IPS-NIHi7 (cell line): Measurements from ENCODE around the gene HAL.

ENCODE experiments used
- DNase-seq: peaks from one replicate; pipeline ENCODE4 v3.0.0; 2012; ENCODE audit warnings: mixed read lengths; ENCODE audit errors: extremely low spot score

Gene HAL, protein sequence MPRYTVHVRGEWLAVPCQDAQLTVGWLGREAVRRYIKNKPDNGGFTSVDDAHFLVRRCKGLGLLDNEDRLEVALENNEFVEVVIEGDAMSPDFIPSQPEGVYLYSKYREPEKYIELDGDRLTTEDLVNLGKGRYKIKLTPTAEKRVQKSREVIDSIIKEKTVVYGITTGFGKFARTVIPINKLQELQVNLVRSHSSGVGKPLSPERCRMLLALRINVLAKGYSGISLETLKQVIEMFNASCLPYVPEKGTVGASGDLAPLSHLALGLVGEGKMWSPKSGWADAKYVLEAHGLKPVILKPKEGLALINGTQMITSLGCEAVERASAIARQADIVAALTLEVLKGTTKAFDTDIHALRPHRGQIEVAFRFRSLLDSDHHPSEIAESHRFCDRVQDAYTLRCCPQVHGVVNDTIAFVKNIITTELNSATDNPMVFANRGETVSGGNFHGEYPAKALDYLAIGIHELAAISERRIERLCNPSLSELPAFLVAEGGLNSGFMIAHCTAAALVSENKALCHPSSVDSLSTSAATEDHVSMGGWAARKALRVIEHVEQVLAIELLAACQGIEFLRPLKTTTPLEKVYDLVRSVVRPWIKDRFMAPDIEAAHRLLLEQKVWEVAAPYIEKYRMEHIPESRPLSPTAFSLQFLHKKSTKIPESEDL

DNA sequence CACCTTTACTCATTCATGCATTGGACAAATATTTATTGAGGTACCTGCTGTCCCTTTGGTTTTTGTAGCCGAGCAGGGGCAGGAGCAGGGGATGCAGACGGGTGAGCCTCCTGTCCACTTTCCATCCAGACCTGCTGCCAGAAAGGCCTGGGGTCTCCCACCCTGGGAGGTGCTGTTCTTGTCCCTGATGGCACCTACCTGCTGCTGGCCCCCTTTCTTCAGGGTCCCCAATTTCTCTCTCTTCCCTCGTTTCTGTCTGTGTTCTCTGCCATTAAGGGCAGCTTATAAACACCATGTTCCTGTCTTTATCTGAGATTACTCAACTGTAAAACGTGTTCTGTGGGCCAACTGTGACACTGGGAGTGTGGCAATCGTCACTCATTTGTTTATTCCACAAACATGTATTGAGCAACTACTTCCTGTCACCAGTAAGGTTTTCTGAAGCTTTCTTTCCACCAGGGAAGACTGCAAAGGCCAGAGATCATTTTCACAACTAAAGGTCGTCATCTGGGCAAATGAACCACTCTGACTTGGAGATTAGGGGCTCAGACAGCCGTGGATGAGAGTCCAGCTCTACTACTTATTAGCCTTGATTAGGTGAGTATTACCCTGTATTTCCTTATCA is at the start of gene HAL:
Gene HAL (minus strand): TSS at position 311 of the 625 bp plus-strand sequence. CDS start 434 bp downstream, outside the sequence.
- no peak for DNase-seq

DNA sequence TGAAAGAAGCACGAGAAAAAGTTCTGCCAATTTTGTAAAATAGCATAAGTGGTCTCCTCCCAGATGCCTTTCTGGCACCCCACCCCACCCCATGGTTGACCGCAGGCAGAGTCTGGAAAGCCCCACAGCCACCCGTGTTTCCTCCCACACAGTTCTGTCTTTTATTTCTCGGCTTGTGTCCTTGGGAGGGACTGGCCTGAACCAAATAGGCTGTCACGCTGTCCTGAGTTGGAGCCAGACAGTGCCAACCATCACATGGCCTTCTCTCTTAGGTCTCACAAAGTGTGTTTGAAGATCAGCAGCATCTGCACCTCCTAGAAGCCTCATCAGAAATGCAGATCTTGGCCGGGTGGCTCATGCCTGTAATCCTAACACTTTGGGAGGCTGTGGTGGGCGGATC is 49.4 kb upstream of the HAL start:
- no peak for DNase-seq

DNA sequence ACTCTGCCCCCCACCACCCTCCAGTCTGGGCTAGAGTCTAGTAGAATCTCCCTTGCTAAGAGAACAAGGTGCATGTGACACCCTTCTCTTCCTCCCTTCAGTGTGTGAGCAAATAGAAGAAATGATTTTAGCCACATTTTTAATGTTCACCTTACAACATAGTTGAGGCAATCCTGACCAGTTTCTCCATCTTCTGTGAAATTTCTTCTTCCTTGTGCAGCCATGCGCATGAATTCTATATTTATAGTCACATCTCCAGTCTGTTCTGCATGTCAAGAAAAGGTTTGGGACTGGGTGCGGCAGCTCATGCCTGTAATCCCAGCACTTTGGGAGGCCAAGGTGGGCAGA is 48.8 kb upstream of the HAL start:
- no peak for DNase-seq

DNA sequence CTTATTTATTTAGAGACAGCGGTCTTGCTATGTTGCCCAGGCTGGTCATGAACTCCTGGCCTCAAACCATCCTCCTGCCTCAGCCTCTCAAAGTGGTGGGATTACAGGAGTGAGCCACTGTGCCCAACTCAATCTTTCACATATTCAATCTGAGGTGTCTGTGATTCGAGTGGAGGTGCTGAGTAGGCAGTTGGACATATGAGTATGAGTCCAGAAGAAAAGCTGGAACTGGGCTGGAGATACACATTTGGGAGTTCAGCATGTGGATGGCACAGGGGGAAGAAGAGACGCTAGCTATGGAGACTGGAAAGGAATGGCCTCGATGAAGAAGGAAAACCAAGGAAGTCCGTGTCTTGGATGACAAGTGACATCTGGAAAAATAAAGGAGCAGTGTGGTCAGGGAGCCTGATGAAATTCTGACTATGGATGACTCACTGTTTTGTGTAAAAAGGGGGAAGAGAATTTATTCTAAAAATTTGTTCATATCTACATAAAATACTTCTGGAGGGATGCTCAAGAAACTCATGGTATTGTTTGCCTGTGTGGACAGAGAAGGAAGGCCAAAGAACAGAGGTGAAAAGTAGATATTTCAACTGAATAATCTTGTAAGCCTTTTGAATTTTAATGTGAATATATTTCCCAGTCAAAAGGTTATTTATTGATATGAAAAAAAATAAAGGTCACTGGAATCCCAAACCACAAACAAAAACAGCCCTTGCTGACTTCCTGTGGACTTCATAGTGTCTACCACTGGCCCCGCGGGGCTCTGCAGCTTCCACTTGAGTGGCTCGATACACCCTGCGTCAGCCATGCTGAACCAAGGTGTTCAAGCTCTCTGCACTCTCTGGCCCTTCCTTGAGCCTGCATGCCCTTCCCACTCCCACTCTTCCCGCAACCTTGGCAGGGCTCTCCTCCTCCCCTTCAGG is 48.1 kb upstream of the HAL start:
- DNase-seq, result no peak

DNA sequence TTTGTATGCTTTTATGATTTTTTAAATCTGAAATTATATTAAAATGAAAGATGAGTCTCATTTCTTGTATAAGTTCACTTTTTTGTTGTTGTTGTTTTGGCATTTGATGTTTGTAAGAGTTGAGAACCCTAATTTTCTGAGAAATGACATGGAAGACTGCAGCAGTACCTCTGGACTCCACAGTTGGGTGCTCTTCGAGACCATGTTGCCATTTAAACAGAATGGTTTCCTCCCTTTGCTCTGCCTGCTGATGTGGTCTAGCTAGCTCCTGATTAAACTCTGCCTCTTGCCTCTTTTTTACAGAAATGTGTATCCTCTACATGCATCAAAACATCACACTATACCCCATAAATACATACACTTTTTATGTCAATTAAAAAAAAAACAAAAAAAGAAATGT is 45.0 kb upstream of the HAL start:
- no peak for DNase-seq

DNA sequence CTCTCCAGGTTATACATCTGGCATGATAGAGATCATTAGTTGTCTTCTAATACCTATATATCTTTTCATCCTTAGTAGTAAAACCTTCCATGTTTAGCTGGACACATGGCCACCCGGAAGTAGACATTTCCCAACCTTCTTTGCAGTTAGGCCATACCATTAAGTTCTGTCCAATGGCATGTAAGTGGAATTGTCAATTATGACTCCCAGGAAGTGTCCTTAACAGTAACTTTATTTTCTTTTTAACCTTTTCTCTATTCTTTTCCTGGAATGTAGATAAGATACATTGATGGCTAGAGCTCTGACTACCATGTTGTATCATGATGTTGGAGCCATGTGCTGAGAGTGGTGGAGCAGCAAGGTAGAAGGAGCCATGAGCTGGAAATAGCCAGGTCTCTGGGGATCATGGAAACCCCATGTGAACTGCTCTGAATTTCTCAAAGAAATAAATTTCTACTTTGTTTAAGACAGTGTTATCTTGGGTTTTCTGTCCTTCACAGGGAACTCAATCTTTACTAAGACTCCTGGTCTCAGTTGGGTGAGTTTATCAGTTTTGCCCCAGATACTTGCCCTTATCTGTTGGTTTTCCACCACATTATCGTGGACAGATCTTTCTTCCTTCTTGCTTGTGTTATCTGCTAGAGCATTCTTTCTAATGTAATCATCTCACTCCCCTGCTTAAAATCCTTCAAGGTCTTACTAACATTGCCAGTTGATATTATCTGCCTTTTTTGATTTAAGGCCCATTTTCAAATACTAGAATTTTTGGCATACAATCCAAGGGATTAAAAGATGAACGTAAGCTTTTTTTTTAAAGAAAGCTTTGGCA is 44.4 kb upstream of the HAL start:
- no peak for DNase-seq

DNA sequence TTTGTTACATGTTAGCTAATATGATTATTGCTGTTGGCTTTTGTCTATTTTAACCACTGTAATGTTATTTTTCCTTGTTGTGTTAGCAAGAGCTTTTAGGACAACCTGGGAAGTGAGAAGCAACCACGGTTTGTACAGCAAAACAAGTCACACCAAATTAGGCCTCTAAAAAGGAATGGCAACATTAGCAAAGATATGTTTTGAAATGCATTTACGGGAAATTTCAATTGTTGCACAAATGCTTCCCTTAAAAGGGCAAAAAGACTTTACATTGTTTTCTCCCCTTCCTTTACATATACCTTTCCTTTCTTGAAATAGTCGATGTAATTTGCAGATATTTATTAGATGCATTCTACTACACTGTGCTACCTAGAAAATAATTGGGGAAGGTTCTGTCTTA is 43.4 kb upstream of the HAL start:
- DNase-seq, result no peak

DNA sequence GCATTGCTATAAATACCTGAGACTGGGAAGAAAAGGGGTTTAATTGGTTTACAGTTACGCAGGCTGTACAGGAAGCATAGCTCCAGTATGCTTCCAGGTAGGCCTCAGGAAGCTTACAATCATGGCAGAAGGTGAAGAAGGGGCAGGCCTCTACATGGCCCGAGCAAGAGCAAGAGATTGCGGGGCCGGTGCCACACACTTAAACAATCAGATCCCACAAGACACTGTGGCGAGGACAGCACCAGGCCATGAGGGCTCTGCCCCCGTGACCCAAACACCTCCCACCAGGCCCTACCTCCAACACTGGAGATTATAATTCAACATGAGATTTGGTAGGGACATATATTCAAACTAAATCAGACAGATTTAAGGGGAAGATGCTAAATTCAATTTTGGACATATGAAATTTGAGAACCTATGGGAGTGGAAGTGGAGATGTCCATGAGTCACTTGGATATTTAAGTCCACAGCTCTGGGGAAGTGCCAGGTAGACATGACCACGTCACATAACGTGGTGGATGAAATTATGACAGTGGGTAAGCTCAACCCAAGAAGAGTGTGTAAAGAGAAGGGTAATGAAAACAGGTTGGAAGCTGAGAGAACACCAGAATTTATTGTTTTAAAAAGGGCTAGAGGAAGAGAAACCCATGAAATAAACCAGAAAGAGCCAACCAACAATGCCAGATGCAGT is 40.8 kb upstream of the HAL start:
- no peak for DNase-seq

DNA sequence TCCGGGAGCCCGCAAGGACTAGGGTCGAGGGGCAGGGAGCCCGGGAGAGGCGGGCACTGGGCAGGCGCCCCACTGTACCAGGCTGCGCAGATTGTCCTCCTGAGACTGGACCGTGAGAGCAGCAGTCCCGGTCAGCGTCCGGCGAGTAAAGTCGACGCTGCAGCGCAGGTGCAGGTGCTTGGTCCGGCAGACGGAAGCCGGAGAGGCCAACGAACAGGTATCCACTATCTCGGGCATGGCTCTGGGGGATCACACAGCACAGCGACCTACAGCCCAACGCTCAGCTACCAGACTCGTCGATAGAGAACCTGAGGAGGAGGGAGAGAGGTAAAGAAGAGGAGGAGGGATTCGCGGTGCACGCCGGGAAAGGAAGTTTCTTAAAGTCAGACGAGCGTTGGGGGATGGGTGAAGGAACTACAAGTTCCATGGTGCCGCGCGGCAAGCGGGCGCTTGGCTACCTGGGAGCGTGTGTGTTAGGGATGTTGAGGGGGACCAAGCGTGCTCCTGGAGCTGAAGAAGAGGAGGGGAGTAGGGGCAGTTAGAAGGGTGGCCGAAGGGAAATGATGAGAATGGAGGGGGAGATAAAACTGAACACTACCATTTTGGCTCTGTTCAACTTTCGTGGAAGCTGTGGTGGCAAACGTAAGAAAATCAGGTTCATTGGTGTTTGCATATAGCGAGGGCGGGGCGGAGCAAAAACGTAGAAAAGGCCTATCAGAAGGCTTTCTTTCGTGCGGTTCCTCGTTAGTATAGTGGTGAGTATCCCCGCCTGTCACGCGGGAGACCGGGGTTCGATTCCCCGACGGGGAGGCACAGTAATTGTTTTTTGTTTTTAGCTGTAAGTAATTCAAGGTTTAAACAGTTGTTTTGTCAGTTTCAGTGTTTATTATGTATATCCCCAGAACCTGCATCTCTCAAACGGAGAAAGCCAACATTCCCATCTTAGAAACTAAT is 39.4 kb upstream of the HAL start, which contains the start of gene LTA4H:
Gene LTA4H (minus strand): TSS at position 305 of the 954 bp plus-strand sequence. CDS start 68 bp downstream, at position 237.
- DNase-seq, result peak; percentile 97

DNA sequence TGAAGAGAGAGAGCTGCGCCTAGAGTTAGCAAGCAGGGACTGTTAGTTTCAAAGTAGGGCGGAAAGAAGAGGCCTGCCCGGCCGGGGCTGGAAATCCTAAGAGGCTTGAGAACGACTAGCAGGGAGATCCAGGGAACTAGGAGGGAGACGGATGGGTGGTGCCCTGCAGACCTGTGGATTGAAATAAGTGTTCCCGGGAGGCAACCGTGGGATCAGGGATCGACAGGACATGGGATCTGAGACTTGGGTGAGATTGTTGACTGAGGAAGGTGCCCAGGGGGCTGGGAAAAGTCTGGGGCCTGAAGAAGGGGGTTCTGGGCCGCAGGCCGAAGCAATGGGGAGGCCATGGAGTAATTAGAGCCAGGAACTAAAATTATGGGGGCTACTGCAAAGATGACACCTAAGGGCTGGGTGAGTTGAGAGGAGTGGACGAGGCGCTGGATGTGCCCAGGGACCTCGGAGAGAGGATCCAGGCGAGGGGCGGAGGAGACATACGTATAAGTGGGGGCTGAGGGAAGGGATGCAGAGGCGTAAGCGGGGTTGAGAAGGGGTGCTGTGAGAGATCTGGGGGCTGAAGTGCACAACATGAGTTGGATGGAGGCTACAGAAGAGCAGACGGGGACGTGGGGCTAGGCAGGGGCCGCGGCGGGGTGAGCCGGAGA is 38.6 kb upstream of the HAL start:
- DNase-seq, result peak; percentile 52

DNA sequence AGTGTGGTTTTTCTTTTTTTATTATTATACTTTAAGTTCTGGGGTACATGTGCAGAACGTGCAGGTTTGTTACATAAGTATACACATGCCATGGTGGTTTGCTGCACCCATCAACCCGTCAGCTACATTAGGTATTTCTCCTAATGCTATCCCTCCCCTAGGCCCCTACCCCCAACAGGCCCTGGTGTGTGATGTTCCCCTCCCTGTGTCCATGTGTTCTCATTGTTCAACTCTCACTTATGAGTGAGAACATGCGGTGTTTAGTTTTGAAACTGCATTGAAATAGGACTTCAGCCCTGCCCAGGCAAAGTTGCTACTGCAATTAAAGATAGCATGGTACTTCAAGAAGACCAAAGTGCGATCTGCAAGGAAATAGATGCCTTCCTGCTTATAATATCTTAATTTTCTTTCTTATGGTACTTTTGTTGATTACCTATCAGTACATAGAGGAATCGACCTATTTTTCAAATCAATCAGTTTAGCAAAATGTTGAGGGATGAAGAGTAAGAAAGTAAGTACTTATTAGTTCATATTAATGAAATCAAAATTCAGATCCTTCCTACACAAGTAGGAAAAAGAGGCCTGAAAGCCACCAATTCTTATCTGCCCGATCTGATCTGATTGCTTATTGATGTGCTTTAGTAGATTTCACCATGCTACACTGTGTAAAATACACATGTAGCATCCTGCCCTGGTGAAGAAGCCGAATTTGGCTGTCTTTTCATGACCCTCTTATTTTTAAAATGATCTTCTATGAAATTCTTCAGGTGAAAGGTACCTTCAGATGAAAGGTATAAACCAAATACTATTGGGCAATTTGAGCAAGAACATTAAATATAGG is 37.6 kb upstream of the HAL start:
- no peak for DNase-seq

DNA sequence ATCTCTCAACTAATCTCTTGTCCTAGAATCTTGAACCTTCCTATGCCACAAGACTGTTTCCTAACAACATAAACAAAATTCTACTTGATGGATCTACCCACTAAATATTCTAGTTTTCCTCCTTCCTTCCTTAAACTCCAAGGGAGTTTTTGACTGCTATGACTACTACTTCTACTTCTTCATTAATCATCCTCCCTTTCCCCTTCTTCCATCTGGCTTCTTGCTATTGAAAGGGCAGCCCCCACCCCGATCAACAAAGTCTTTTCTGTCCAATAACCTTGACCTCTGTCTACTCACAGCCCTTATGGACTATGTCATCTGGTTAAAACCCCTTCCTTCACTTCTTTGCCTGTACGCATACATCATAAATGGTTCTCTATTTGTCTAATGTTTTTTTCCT is 33.7 kb upstream of the HAL start:
- no peak for DNase-seq

DNA sequence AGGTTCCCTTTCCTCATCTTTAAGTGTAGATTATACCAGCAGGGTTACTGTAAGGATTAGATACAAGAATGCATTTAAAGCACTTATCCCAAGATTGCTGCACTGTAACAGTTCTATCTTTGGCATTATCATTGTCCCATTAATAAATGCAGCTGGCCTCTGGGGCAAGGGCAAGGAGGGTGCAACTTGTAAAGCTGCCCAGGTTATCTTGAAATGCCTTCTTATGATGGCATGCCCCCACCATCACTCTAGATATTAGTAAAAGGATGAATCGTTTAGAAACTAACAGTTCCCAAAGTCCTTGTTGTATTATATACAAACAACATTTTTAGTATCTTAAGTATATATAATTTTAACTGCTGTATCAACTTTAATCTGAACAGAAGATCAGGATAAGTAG is 32.4 kb upstream of the HAL start:
- DNase-seq, result no peak

DNA sequence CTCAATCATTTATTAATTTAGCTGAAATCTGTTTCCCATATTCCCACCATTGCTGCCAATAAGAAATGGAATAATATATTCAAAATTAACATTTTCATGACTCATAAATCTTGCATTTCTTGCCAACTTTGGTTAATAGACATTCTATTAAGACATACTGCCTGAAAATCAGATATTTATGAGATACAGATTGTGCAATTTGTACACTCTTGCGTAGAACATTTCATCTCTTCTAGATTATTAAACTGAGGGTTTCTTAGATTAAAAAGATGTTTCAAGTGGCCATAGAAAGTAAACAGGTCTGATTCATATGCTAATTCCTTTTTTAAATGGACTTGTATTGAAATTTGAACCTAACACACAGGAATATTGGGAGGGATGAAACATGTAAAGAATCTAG is 30.2 kb upstream of the HAL start:
- no peak for DNase-seq

DNA sequence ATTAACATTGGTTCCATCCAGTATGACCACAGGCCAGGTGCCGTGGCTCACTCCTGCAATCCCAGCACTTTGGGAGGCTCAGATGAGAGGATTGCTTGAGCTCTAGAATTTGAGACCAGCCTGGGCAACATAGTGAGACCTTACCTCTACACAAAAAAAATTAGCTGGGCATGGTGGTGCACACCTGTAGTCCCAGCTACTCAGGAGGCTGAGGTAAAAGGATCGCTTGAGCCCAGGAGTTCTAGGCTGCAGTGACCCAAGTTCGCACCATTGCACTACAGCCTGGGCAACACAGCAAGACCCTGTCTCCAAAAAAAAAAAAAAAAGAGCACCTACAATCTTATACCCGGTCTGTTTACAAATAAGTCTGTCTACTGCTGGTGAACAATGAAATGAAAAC is 29.4 kb upstream of the HAL start:
- DNase-seq, result no peak

DNA sequence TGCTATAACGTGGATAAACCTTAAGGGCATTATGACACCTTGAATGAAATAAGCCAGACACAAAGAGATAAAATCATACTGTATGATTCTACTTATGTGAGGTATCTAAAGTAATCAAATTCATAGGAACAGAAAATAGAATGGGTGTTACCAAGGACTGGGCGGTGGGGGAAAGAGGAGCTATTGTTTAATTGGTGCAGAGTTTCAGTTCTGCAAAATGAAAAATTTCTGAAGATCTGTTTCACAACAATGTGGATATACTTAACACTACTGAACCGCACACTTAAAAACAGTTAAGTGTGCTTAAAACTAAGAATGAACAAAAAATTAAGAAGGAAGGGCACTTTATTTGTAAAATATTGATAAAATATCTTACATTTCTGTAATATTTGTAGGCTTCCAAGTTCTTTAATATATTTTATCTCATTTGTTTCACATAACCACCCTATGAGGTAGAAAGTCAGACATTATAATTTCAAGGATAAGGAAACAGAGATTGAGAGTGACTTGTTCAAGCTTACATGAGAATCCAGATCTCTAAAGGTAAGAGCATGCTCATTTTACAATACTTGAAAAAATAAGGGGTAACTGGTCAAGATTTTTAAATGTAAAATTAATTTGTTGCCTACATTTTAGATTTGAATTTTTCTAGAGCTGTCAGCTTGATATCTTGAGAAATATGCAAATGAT is 24.3 kb upstream of the HAL start:
- DNase-seq, result no peak

DNA sequence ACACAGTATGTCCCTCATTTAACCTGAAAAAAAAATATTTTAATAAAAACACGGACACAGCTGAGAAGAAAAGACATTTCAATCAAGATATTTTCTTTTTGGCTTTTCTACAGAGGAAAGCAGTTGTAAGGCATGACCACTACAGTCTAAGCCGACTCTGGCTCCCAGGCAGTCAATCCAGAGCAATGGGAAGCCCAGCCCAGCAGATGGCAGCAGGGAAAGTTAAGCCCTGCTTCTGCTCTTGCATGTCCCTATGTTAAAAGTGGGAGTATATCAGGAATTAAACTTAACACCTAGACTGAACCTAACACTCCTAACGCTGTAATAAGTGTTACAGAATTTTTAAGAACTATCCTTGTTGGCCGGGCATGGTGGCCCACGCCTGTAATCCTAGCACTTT is 19.5 kb upstream of the HAL start:
- DNase-seq, result peak; percentile 36
